Astrocyte (in vitro differentiated cells and primary cell): ENCODE measurements around the gene KRT71. TPM values are rescaled to one million over a fixed set of nuclear protein-coding genes. Genes with fewer than 3 reads are reported as not detected.

Experiments used
- DNase-seq: peaks from one replicate; pipeline ENCODE4 v3.0.0-alpha.2; 2010; ENCODE audit warnings: low read depth
- FAIRE-seq: peaks from 2 replicates; lab custom pipeline; 2011; peaks lifted over from hg19 to GRCh38; lab: Jason Lieb, UNC
- H2AFZ ChIP-seq: 2 replicates; pipeline ENCODE4 v1.6.0; 2012; ENCODE audit warnings: low read depth, low read length, inconsistent platforms
- H3K27ac ChIP-seq: 2 replicates; pipeline ENCODE4 v1.5.1; 2011; ENCODE audit warnings: low read depth, low read length, inconsistent platforms
- H3K27me3 ChIP-seq: 2 replicates; pipeline ENCODE4 v1.6.0; 2011; ENCODE audit warnings: low read length, inconsistent platforms; ENCODE audit not compliant: insufficient read depth
- H3K36me3 ChIP-seq: 2 replicates; pipeline ENCODE4 v1.5.1; 2011; ENCODE audit warnings: low read length, inconsistent platforms; ENCODE audit not compliant: insufficient read depth
- H3K4me1 ChIP-seq: 2 replicates; pipeline ENCODE4 v1.5.1; 2011; ENCODE audit warnings: low read length, inconsistent platforms; ENCODE audit not compliant: insufficient read depth
- H3K4me2 ChIP-seq: 2 replicates; pipeline ENCODE4 v1.6.0; 2012; ENCODE audit warnings: low read length, inconsistent platforms
- H3K4me3 ChIP-seq: 2 replicates; pipeline ENCODE4 v1.5.1; 2011; ENCODE audit warnings: low read depth, mild to moderate bottlenecking, low read length, inconsistent platforms; ENCODE audit not compliant: insufficient read depth
- H3K79me2 ChIP-seq: 2 replicates; pipeline ENCODE4 v1.6.0; 2012; ENCODE audit warnings: mild to moderate bottlenecking, low read length, inconsistent platforms; ENCODE audit not compliant: insufficient read depth
- H3K9ac ChIP-seq: 2 replicates; pipeline ENCODE4 v1.6.0; 2012; ENCODE audit warnings: mild to moderate bottlenecking, low read length, inconsistent platforms
- H3K9me3 ChIP-seq: 2 replicates; pipeline ENCODE4 v1.5.1; 2012; ENCODE audit warnings: low read depth, mild to moderate bottlenecking, low read length, inconsistent platforms; ENCODE audit not compliant: insufficient read depth
- H4K20me1 ChIP-seq: 2 replicates; pipeline ENCODE4 v1.6.0; 2012; ENCODE audit warnings: low read length, inconsistent platforms; ENCODE audit not compliant: insufficient read depth
- H3K27ac Mint-ChIP-seq: one replicate; pipeline ENCODE4 v1.8.0; 2021; ENCODE audit warnings: mild to moderate bottlenecking, mixed read lengths; ENCODE audit not compliant: unreplicated experiment
- H3K27me3 Mint-ChIP-seq: one replicate; pipeline ENCODE4 v1.8.0; 2021; ENCODE audit warnings: low read depth, mixed read lengths; ENCODE audit not compliant: unreplicated experiment
- H3K36me3 Mint-ChIP-seq: one replicate; pipeline ENCODE4 v1.8.0; 2021; ENCODE audit warnings: low read depth, mixed read lengths; ENCODE audit not compliant: unreplicated experiment
- H3K4me1 Mint-ChIP-seq: one replicate; pipeline ENCODE4 v1.8.0; 2021; ENCODE audit warnings: low read depth, mixed read lengths; ENCODE audit not compliant: unreplicated experiment
- H3K4me3 Mint-ChIP-seq: one replicate; pipeline ENCODE4 v1.8.0; 2021; ENCODE audit warnings: mild to moderate bottlenecking, moderate library complexity, mixed read lengths; ENCODE audit not compliant: unreplicated experiment
- H3K9me3 Mint-ChIP-seq: one replicate; pipeline ENCODE4 v1.8.0; 2021; ENCODE audit warnings: mild to moderate bottlenecking, mixed read lengths; ENCODE audit not compliant: unreplicated experiment
- CTCF ChIP-seq: IDR thresholded peaks from 2 replicates; pipeline ENCODE4 v1.5.1; 2011; ENCODE audit warnings: low read depth, mild to moderate bottlenecking, inconsistent platforms, low read length, moderate library complexity; ENCODE audit not compliant: insufficient read depth
- EZH2 ChIP-seq: IDR thresholded peaks from 2 replicates; pipeline ENCODE4 v1.6.1; 2012; ENCODE audit warnings: mild to moderate bottlenecking, low read length, inconsistent platforms; ENCODE audit not compliant: insufficient read depth
- total RNA-seq: library from RNA; stranded (reverse); gene quantifications from 2 replicates; pipeline ENCODE4 v1.2.1, GENCODE V29; 2021

Gene KRT71
- total RNA-seq, 1 donor from 2014 or later: not detected

GRCh38 chr12:52582971-52583456, 30.1 kb upstream of the KRT71 start:
- no peaks in the 10 kb centered on the region for H3K9me3 ChIP-seq
- no peaks in the 10 kb centered on the region for H3K36me3 ChIP-seq
- no peaks in the 10 kb centered on the region for H3K79me2 ChIP-seq
- H4K20me1 ChIP-seq: no peaks in the 10 kb centered on the region
- peak; percentile 34 for FAIRE-seq
- Mint-ChIP-seq H3K27me3 (peaks cover 60% of the 10 kb centered on the region), H3K36me3 (no peaks in the 10 kb centered on the region), H3K27ac (no peak overlapping the region), H3K9me3 (no peaks in the 10 kb centered on the region), H3K4me3 (no peak overlapping the region), H3K4me1 (peaks cover 21% of the 10 kb centered on the region)
- H3K4me1 ChIP-seq: no peaks in the 10 kb centered on the region
- peak; percentile 18 for DNase-seq
- no peak overlapping the region for H3K9ac ChIP-seq
- H3K4me3 ChIP-seq: no peak overlapping the region
- peaks cover 4% of the 10 kb centered on the region for H3K27me3 ChIP-seq
- no peak overlapping the region for H3K4me2 ChIP-seq
- H3K27ac ChIP-seq: no peak overlapping the region
- TF ChIP-seq EZH2 (no peak), CTCF (peak; percentile 74)
- H2AFZ ChIP-seq: peak overlapping the region; percentile 24

GRCh38 chr12:52582486-52582885, 29.5 kb upstream of the KRT71 start:
- no peaks in the 10 kb centered on the region for H3K9me3 Mint-ChIP-seq
- no peaks in the 10 kb centered on the region for H3K36me3 Mint-ChIP-seq
- no peak overlapping the region for H3K27ac Mint-ChIP-seq
- H3K27me3 Mint-ChIP-seq: peaks cover 59% of the 10 kb centered on the region
- TF ChIP-seq CTCF (no peak), EZH2 (no peak)
- H3K4me2 ChIP-seq: no peak overlapping the region
- H3K79me2 ChIP-seq: no peaks in the 10 kb centered on the region
- DNase-seq: no peak
- H3K9me3 ChIP-seq: no peaks in the 10 kb centered on the region
- peaks cover 4% of the 10 kb centered on the region for H3K27me3 ChIP-seq
- H3K27ac ChIP-seq: no peak overlapping the region
- peaks cover 21% of the 10 kb centered on the region for H3K4me1 Mint-ChIP-seq
- no peaks in the 10 kb centered on the region for H3K4me1 ChIP-seq
- H2AFZ ChIP-seq: no peak overlapping the region
- H3K36me3 ChIP-seq: no peaks in the 10 kb centered on the region
- H3K4me3 Mint-ChIP-seq: no peak overlapping the region
- FAIRE-seq: no peak
- H3K9ac ChIP-seq: no peak overlapping the region
- no peak overlapping the region for H3K4me3 ChIP-seq
- no peaks in the 10 kb centered on the region for H4K20me1 ChIP-seq

- no peak overlapping the region for H3K27ac Mint-ChIP-seq
- no peak overlapping the region for H3K4me3 Mint-ChIP-seq
- no peaks in the 10 kb centered on the region for H3K79me2 ChIP-seq
- H3K27me3 Mint-ChIP-seq: peaks cover 56% of the 10 kb centered on the region
- H3K4me1 ChIP-seq: no peaks in the 10 kb centered on the region
- DNase-seq (peak; percentile 22), FAIRE-seq (no peak)
- no peaks in the 10 kb centered on the region for H3K36me3 Mint-ChIP-seq
- no peaks in the 10 kb centered on the region for H3K9me3 Mint-ChIP-seq
- H3K27ac ChIP-seq: no peak overlapping the region
- peaks cover 21% of the 10 kb centered on the region for H3K4me1 Mint-ChIP-seq
- H3K4me3 ChIP-seq: no peak overlapping the region
- H3K9me3 ChIP-seq: no peaks in the 10 kb centered on the region
- no peak overlapping the region for H3K9ac ChIP-seq
- TF ChIP-seq EZH2 (no peak), CTCF (no peak)
- no peak overlapping the region for H2AFZ ChIP-seq
- peaks cover 4% of the 10 kb centered on the region for H3K27me3 ChIP-seq
- H3K4me2 ChIP-seq: no peak overlapping the region
- no peaks in the 10 kb centered on the region for H3K36me3 ChIP-seq
- no peaks in the 10 kb centered on the region for H4K20me1 ChIP-seq
These were observed 28.5 kb upstream of the KRT71 start for GRCh38 chr12:52581481-52581880.
